Measurements from ENCODE around the gene COL20A1.

The COL20A1 gene

DNA sequence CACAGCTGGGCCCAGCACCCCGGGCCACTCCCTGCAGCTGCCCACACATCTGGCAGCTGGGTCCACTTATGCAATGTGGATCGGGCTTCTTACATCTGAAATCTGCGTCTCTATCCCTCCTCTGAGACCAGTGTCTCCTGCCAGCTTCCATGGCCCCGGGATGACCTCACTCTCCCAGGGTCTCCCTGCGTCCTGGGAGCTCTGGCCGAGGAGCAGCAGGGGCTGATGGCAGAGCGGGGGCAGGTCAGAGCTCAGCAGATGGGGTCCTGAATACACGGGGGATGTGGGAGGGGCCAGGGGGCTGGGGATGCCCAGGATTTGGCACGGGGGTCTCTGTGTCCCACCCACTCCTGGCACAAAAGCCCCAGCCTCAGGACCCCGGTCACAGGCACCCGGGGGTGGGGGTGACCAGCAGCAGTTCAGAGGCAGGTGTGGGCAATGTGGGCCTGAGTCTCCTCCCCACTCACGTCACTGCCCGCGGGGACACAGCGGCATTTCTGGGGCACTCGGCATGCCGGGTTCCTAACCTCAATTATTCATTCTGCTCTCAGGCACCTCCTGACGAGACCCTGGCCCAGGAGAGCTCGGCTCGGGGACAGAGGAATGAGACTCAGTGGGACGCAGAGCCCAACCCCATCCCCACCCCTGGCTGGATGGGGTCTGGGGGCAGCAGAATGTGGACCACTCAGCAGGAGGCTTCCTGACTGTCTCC, 51.8 kb downstream of the COL20A1 start:
- TF ChIP-seq CTCF (conservative IDR thresholded peaks at IDR 0.05) (no peak), ZFX (IDR thresholded peaks at IDR 0.05) (no peak)
- no peak overlapping the region for H3K27ac ChIP-seq

DNA sequence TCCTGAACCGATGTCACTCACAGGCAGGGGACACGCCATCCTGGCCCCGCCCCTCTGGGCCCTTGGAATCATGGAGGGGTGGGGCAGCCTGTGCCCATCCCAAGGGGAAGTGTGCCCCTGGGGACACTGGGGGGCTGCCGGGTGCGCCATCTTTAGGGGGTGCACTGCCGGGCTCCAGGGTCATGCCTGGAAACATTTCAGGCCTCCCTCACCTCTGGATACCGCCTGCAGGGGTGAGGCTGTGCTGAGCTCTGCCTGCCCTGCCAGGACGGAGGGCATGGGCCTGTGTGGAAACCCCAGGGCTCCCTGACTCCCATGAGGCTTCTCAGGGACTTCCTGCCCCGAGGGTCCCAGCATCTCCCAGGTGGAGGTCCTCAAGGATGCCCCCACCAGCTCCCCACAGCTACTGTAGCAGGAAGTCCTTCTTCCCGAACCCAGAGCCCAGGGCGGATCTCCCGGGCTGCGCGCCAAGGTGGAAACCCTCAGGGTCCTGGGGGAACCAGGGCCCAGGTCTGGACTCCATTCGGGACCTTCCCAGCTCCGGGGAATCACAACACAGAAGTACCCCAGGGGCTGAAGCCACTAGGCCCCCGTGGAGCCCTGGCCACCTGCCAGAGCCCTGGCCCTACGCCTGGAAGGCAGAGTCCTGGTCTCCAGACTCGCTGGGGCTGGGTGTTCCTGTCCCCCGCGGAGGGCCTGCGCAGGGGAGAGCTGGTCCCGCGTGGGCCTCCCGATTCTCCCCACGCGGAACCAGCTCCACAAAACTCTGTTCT, 52.5 kb downstream of the COL20A1 start:
- no peak overlapping the region for H3K27ac ChIP-seq
- TF ChIP-seq ZFX (IDR thresholded peaks at IDR 0.05) (no peak), CTCF (conservative IDR thresholded peaks at IDR 0.05) (no peak)

DNA sequence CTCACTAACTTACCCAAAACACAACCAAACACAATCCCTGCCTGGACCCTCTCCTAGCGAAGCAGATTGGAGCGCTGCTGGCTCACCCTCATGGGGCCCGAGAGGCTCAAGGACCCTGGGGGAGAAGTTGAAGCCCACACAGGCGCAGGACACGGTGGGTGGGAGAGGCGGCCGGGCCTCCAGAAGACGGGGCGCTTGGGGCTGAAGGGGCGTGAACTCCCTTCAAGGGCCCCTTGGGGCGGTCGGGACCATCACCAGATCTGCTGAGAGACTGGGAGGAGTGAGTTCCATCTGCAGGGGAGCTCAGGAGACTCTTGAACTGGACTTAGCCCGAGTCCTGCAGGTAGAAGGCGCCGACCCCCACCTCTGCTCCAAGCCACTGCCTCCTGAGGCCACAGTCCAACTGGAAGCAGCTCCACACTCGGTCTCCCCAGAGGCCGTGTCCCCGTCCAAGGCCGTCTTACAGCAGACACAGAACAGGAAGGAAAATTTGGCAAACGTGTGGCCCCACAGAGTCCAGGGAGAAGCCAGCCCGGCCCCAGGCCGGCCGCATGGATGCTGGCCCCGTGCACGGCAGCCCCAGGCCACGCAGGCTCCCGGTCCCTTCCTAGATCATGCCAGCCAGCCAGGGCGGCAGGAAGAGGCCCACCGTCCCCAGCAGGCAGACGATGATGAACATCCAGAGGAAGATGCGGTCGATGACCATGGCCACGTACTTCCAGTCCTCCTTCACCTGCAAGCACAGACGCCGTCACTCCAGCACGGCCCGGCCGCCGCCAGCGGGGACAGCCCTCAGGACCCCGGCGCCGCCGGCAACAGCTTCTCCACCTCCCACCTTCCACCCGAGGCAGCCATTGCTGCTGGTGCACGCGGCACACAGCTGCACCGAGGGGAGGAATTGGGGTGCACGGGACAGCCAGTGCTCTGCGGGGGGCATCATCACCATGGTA, 53.4 kb downstream of the COL20A1 start:
- no peak overlapping the region for H3K27ac ChIP-seq
- TF ChIP-seq ZFX (IDR thresholded peaks at IDR 0.05) (no peak), CTCF (conservative IDR thresholded peaks at IDR 0.05) (no peak)

DNA sequence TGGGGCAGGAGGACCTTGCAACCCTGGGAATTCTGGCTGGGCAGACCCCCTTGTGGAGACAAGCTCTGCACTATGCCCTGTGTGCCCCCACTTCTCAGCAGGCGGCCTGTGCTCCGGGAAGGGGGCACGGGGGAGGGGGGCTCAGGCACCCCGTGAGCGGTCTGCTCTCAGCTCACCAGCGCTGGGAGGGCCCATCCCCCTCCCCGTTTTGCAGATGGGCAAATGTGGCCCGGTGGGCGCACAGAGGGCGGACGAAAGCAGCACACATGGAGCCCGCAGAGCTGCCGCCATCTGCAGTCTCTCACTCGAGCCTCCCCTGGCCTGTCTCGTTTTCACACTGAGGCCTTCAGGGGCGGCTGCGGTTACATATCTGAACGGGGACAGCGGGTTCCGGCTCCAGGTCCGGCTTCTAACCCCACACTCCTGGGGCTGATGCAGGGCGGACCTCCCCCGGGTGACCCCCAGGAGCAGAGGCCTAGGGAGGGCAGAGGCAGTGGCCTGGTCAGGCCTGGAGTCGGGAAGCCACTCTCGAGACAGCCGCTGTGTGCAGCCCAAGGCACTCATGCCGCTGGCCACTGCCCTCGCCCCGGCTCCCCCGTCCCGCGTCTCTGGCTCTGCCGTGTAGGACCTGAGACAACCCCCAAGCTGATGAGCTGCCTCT, 54.2 kb downstream of the COL20A1 start:
- TF ChIP-seq CTCF (conservative IDR thresholded peaks at IDR 0.05) (no peak), ZFX (IDR thresholded peaks at IDR 0.05) (no peak)
- no peak overlapping the region for H3K27ac ChIP-seq

- no peak overlapping the region for H3K27ac ChIP-seq
- TF ChIP-seq CTCF (conservative IDR thresholded peaks at IDR 0.05), result no peak
- TF ChIP-seq ZFX (IDR thresholded peaks at IDR 0.05), result no peak
These were observed 55.2 kb downstream of the COL20A1 start for GRCh38 chr20:63347950-63348827.

DNA sequence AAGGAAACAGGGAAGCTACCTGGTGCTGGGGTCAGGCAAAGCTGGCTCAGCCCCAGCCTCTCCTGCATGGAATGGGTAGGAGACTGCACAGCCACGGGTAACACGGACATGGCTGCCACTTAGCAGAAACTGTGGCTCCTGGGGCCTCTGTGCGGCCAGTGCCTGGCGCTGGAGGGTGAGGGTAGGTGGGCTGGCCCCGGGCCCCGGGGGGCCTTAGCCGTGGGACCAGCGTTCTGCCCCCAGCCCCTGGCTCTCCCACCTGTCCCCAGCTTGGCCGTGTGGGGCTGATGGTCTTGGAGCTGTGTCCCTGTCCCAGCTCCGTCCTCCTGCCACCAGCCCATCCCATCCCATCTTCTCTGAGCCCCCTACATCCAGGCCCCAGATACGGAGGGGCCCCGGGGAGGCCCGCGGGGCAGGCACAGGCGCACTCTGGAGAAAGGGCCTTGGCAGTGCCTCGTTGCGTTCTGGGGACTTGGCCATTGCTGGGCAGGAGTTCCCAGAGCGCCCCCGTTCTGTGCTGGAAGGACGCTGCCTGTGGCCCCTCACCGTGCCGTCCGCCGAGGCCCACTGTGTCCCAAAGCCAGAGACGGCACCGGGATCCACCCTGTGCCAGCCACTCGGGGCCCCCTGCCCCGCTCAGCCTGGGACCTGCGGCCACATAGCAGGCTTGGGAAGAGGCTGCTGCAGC, 56.0 kb downstream of the COL20A1 start:
- no peak overlapping the region for H3K27ac ChIP-seq
- TF ChIP-seq ZFX (IDR thresholded peaks at IDR 0.05) (no peak), CTCF (conservative IDR thresholded peaks at IDR 0.05) (no peak)
